Measurements from ENCODE around the gene SASH3.
"Not testable (repeated sequence)": the region's sequence is repeated elsewhere in the genome, so short reads cannot be mapped to it uniquely, and the experiment has no call there.

Gene SASH3

GRCh38 chrX:129779747-129780146 lies at the start of gene SASH3:
Gene SASH3, plus strand, starts transcription at chrX:129779949. Its CDS starts 149 bp downstream, at chrX:129780098.
- peaks cover 56% of the 10 kb centered on the region for H3K4me1 Mint-ChIP-seq
- H3K4me3 Mint-ChIP-seq = peak within 1 kb of the TSS; percentile 86
- no peaks in the 10 kb centered on the region for H3K27me3 Mint-ChIP-seq
- H3K27ac Mint-ChIP-seq = peak within 1 kb of the TSS; percentile 90
- ATAC-seq = peak; percentile 74
- peaks cover 3% of the 10 kb centered on the region for H3K9me3 Mint-ChIP-seq
- H3K36me3 Mint-ChIP-seq = peaks cover 38% of the 10 kb centered on the region

- H3K27ac Mint-ChIP-seq = peak overlapping the region; percentile 13
- H3K4me3 Mint-ChIP-seq = no peak overlapping the region
- peaks cover 34% of the 10 kb centered on the region for H3K4me1 Mint-ChIP-seq
Measured at GRCh38 chrX:129731228-129731627, 48.5 kb upstream of the SASH3 start.

GRCh38 chrX:129732857-129733256 lies 46.9 kb upstream of the SASH3 start:
- Mint-ChIP-seq H3K27ac (no peak overlapping the region), H3K27me3 (no peaks in the 10 kb centered on the region), H3K4me3 (no peak overlapping the region), H3K36me3 (no peaks in the 10 kb centered on the region), H3K4me1 (peaks cover 36% of the 10 kb centered on the region), H3K9me3 (no peaks in the 10 kb centered on the region)
- no peak for ATAC-seq

More at GRCh38 chrX:129731228-129731627, 48.5 kb upstream of the SASH3 start:
- no peaks in the 10 kb centered on the region for H3K9me3 Mint-ChIP-seq
- ATAC-seq = no peak
- H3K27me3 Mint-ChIP-seq = no peaks in the 10 kb centered on the region
- H3K36me3 Mint-ChIP-seq = no peaks in the 10 kb centered on the region

- Mint-ChIP-seq H3K27me3 (no peaks in the 10 kb centered on the region), H3K36me3 (no peaks in the 10 kb centered on the region), H3K4me3 (no peak overlapping the region), H3K4me1 (peaks cover 41% of the 10 kb centered on the region), H3K9me3 (no peaks in the 10 kb centered on the region), H3K27ac (no peak overlapping the region)
- no peak for ATAC-seq
Measured at GRCh38 chrX:129733335-129733734, 46.4 kb upstream of the SASH3 start.

GRCh38 chrX:129736491-129736890 lies 43.3 kb upstream of the SASH3 start:
- no peak overlapping the region for H3K4me3 Mint-ChIP-seq
- no peaks in the 10 kb centered on the region for H3K27me3 Mint-ChIP-seq
- ATAC-seq = no peak
- no peaks in the 10 kb centered on the region for H3K9me3 Mint-ChIP-seq
- peak overlapping the region; percentile 50 for H3K27ac Mint-ChIP-seq
- H3K36me3 Mint-ChIP-seq = no peaks in the 10 kb centered on the region
- H3K4me1 Mint-ChIP-seq = peaks cover 33% of the 10 kb centered on the region

- Mint-ChIP-seq H3K4me3 (no peak overlapping the region), H3K27me3 (no peaks in the 10 kb centered on the region), H3K27ac (peak overlapping the region; percentile 79), H3K4me1 (peaks cover 20% of the 10 kb centered on the region), H3K36me3 (no peaks in the 10 kb centered on the region), H3K9me3 (no peaks in the 10 kb centered on the region)
- ATAC-seq = peak; percentile 81
Measured at GRCh38 chrX:129737916-129738315, 41.8 kb upstream of the SASH3 start.

- ATAC-seq = no peak
- Mint-ChIP-seq H3K4me1 (peaks cover 19% of the 10 kb centered on the region), H3K27me3 (no peaks in the 10 kb centered on the region), H3K9me3 (no peaks in the 10 kb centered on the region), H3K27ac (peak within 1 kb of the TSS; percentile 79), H3K4me3 (no peak within 1 kb of the TSS), H3K36me3 (no peaks in the 10 kb centered on the region)
Measured at GRCh38 chrX:129738466-129739308, 41.1 kb upstream of the SASH3 start, which contains the start of gene XPNPEP2. Gene XPNPEP2, plus strand, starts transcription at chrX:129738979. Its CDS starts 235 bp downstream, at chrX:129739214.

GRCh38 chrX:129739578-129739977 lies 40.2 kb upstream of the SASH3 start:
- ATAC-seq = no peak
- H3K9me3 Mint-ChIP-seq = no peaks in the 10 kb centered on the region
- no peaks in the 10 kb centered on the region for H3K36me3 Mint-ChIP-seq
- no peak overlapping the region for H3K4me3 Mint-ChIP-seq
- H3K4me1 Mint-ChIP-seq = peaks cover 19% of the 10 kb centered on the region
- no peaks in the 10 kb centered on the region for H3K27me3 Mint-ChIP-seq
- peak overlapping the region; percentile 79 for H3K27ac Mint-ChIP-seq

GRCh38 chrX:129741880-129742758 lies 37.6 kb upstream of the SASH3 start:
- no peak for ATAC-seq
- Mint-ChIP-seq H3K4me1 (peaks cover 13% of the 10 kb centered on the region), H3K4me3 (no peak overlapping the region), H3K36me3 (no peaks in the 10 kb centered on the region), H3K27ac (no peak overlapping the region), H3K9me3 (no peaks in the 10 kb centered on the region), H3K27me3 (no peaks in the 10 kb centered on the region)

GRCh38 chrX:129742759-129743152 lies 37.0 kb upstream of the SASH3 start:
- H3K4me1 Mint-ChIP-seq, H3K4me3 Mint-ChIP-seq, H3K9me3 Mint-ChIP-seq, ATAC-seq, H3K27ac Mint-ChIP-seq, H3K36me3 Mint-ChIP-seq, H3K27me3 Mint-ChIP-seq: not testable (repeated sequence)

GRCh38 chrX:129743821-129744220 lies 35.9 kb upstream of the SASH3 start:
- ATAC-seq = no peak
- Mint-ChIP-seq H3K9me3 (no peaks in the 10 kb centered on the region), H3K4me1 (no peaks in the 10 kb centered on the region), H3K27me3 (no peaks in the 10 kb centered on the region), H3K36me3 (no peaks in the 10 kb centered on the region), H3K4me3 (no peak overlapping the region), H3K27ac (no peak overlapping the region)

- no peaks in the 10 kb centered on the region for H3K4me1 Mint-ChIP-seq
- H3K9me3 Mint-ChIP-seq = no peaks in the 10 kb centered on the region
- H3K27me3 Mint-ChIP-seq = no peaks in the 10 kb centered on the region
- H3K36me3 Mint-ChIP-seq = no peaks in the 10 kb centered on the region
- H3K27ac Mint-ChIP-seq = peak overlapping the region; percentile 15
- ATAC-seq = no peak
- no peak overlapping the region for H3K4me3 Mint-ChIP-seq
Measured at GRCh38 chrX:129744861-129745321, 34.9 kb upstream of the SASH3 start.

GRCh38 chrX:129746557-129747470 lies 32.9 kb upstream of the SASH3 start:
- Mint-ChIP-seq H3K4me1 (no peaks in the 10 kb centered on the region), H3K9me3 (no peaks in the 10 kb centered on the region), H3K36me3 (no peaks in the 10 kb centered on the region), H3K4me3 (no peak overlapping the region), H3K27me3 (no peaks in the 10 kb centered on the region), H3K27ac (no peak overlapping the region)
- ATAC-seq = no peak

- Mint-ChIP-seq H3K27me3 (no peaks in the 10 kb centered on the region), H3K9me3 (no peaks in the 10 kb centered on the region), H3K4me3 (no peak overlapping the region), H3K36me3 (no peaks in the 10 kb centered on the region), H3K27ac (no peak overlapping the region), H3K4me1 (no peaks in the 10 kb centered on the region)
- ATAC-seq = no peak
Measured at GRCh38 chrX:129747533-129747932, 32.2 kb upstream of the SASH3 start.

Data from stimulated activated memory B cell treated with anti-CD40 and anti-IgM and Interleukin-4, amounts not matched to agents 10 μg/mL and 1 μg/mL and 100 μg/mL, for 72 hours (primary cell).